ENCODE measurements around the gene LARP1.
"Not testable (repeated sequence)": the region's sequence is repeated elsewhere in the genome, so short reads cannot be mapped to it uniquely, and the experiment has no call there.

LARP1 gene

DNA sequence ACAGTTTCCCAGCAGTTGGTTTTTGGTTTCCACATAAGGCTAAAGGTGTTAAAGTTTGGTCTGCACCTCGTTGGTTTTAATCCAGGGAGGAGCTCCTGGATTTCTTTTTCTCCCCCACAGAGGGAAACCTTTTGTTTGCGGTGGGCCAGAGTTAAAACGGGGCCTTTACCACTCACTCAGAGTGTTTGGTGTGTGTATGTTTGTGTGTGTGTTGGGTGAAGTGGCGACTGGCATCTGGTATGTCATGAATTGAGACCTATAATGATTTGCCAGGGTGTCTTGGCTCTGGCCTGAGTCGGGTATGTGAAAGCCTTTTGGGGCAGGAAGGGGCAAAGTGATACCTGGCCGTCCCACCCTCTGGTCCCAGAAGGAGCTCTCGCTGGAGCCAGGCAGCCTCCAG is 64.4 kb downstream of the LARP1 start:
- in situ Hi-C loops (cut with MboI; ENCODE audit: low sequenced_read_pairs) = loop anchor here (25.0 kb wide), 1 partner anchor 157 kb away; no protein-coding TSS in a partner anchor

- in situ Hi-C loops (cut with MboI; ENCODE audit: low sequenced_read_pairs) = loop anchor here (25.0 kb wide), 1 partner anchor 158 kb away; no protein-coding TSS in a partner anchor
Measured at GRCh38 chr5:154820383-154820782, 65.2 kb downstream of the LARP1 start.

- in situ Hi-C loops (cut with MboI; ENCODE audit: low sequenced_read_pairs) = loop anchor here (25.0 kb wide), 1 partner anchor 161 kb away; no protein-coding TSS in a partner anchor
Measured at GRCh38 chr5:154822896-154823295, 67.7 kb downstream of the LARP1 start.

- in situ Hi-C loops (cut with MboI; ENCODE audit: low sequenced_read_pairs) = loop anchor here (25.0 kb wide), 1 partner anchor 161 kb away; no protein-coding TSS in a partner anchor
Measured at GRCh38 chr5:154823605-154824004, 68.4 kb downstream of the LARP1 start.

- in situ Hi-C loops (cut with MboI; ENCODE audit: low sequenced_read_pairs) = loop anchor here (25.0 kb wide), 1 partner anchor 162 kb away; no protein-coding TSS in a partner anchor
Measured at GRCh38 chr5:154824070-154824469, 68.9 kb downstream of the LARP1 start.

DNA sequence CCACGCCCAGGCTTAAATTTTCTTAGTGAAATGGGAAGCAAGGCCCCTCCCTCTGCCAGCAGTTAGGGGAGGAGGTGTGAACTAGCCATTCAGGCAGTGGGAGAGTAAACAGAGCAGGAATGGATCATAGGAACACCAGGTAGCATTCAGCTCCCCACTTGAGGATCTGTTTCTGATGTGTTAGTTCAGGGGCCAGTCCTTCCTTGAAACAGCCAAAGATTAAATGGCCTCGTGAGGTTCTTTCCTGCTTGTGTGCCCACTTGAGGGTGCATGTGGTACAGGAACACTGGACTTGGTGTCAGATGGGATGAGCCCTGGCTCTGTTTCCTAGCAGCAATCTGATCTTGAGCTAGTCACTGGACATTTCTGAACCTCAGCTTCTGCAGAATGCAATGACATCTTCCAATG is 74.0 kb downstream of the LARP1 start:
- in situ Hi-C loops (cut with MboI; ENCODE audit: low sequenced_read_pairs) = no loop called here

DNA sequence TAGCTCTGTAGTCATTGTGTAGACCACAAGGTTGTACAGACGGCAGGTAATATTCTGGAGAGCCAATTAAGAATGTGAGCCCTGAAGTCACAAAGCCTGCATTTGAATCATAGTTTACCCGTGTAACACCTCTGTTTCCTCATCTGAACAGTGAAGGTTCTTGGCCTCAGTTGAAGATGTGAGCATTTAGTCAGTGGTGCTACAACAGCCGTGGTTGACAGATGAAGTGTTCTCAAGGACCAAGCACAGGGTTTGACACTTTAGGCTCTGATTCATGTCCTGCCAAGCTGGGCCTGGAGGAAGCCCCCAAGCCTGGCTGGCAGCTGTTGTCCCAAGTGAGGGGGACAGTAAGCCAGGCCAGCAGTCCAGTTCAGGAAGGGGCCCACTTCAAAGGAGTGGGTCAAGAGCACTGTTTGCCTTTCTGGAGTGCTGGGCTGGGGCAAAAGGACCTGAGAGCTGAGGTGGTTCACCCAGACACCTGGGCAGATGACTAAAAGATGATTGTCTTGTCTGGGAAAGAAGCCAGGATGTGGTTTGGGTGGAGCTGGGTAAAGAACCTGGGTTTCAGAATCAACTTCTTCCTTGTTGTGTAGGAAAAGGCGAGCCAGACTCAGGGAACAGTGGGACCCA is 74.5 kb downstream of the LARP1 start:
- in situ Hi-C loops (cut with MboI; ENCODE audit: low sequenced_read_pairs) = no loop called here

DNA sequence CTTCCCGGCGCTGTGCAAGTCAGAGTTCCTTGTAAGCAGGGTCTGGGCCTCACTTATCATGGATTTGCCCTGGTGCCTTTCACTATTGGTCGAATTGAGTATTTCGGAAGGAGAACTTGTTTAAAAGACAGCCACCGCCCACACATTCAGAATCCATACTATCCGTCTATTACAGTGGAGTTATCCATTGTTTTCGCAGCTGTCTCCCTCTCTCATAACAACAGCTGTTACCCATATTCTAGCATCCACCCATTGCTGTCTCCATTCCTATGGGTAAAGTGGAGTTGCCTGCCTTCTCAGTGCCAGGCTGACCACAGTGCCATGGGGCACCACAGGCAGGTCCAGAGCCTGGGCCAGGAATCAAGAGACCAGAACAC is 75.0 kb downstream of the LARP1 start:
- in situ Hi-C loops (cut with MboI; ENCODE audit: low sequenced_read_pairs) = no loop called here

DNA sequence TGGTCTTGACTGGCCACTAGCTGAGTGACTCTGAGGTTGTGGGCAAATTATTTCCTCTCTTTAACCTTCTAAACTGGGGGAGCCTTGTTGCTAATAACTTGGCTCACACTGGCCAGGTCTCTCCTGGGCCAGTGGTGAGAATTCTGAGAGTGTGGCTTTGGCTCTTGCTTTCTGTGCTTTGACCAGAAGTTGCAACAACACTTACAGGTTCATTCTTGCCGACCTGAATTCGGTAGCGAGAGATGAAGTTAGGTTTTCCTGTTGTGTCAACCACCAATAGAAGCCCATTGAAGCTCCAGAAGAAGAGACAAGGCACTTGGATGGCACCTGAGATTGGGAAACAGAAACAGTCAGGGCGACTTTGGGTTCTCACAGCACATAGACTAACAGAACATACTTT is 75.4 kb downstream of the LARP1 start:
- in situ Hi-C loops (cut with MboI; ENCODE audit: low sequenced_read_pairs) = no loop called here

DNA sequence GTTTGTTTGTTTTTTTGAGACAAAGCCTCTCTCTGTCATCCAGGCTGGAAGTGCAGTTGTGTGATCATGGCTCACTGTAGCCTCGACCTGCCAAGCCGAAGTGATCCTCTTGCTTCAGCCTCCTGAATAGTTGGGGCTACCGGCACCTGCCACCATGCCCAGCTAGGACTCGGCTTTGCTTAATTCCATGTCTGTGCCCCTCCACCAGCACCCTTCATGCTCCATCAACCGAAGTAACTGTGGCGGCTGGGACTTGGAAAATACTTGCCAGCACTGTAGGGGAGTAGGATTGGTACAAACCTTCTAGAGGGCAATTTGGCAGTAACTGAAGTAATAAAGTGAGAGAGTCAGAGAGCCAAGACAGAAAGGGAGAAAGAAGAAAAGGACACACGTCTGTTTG is 76.3 kb downstream of the LARP1 start:
- in situ Hi-C loops (cut with MboI; ENCODE audit: low sequenced_read_pairs) = no loop called here

DNA sequence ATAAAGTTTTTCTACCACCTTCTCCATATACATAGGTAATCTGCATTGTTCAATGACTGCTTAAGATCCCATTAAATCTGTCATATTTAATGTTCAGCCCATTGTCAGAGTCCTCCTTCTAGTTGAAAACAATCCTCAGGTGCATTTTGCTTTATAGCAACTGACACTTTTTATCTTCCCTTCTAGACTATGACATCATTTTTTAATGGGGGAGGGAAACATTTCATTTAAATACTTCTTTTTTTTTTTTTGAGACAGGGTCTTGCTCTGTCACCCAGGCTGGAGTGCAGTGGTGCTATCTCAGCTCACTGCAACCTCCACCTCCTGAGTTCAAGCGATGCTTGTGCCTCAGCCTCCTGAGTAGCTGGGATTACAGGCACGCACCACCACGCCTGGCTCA is 77.6 kb downstream of the LARP1 start:
- in situ Hi-C loops (cut with MboI; ENCODE audit: low sequenced_read_pairs) = not testable (repeated sequence)

GRCh38 chr5:154834053-154834452 is 78.9 kb downstream of the LARP1 start:
- in situ Hi-C loops (cut with MboI; ENCODE audit: low sequenced_read_pairs) = no loop called here

- in situ Hi-C loops (cut with MboI; ENCODE audit: low sequenced_read_pairs) = not testable (repeated sequence)
Measured at GRCh38 chr5:154835701-154836052, 80.5 kb downstream of the LARP1 start.

DNA sequence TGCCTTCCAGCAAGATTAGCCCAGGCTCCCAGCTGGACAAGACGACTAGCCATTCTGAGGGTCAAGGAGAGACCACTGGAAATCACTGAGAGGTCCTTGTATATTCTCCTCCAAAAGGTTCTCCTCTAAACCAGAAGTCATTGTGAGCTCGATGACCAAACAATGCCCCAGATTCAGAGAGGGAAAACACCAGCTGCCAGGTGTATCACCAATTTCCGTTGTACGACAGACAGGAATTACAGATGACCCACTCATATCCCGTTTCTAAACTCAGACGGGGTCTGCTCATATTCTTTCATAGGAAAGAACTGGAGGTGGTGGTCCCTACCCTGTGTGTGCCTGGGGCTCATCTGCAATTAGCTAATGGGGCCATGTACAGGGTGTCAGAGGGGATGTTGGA is 81.0 kb downstream of the LARP1 start:
- in situ Hi-C loops (cut with MboI; ENCODE audit: low sequenced_read_pairs) = no loop called here

DNA sequence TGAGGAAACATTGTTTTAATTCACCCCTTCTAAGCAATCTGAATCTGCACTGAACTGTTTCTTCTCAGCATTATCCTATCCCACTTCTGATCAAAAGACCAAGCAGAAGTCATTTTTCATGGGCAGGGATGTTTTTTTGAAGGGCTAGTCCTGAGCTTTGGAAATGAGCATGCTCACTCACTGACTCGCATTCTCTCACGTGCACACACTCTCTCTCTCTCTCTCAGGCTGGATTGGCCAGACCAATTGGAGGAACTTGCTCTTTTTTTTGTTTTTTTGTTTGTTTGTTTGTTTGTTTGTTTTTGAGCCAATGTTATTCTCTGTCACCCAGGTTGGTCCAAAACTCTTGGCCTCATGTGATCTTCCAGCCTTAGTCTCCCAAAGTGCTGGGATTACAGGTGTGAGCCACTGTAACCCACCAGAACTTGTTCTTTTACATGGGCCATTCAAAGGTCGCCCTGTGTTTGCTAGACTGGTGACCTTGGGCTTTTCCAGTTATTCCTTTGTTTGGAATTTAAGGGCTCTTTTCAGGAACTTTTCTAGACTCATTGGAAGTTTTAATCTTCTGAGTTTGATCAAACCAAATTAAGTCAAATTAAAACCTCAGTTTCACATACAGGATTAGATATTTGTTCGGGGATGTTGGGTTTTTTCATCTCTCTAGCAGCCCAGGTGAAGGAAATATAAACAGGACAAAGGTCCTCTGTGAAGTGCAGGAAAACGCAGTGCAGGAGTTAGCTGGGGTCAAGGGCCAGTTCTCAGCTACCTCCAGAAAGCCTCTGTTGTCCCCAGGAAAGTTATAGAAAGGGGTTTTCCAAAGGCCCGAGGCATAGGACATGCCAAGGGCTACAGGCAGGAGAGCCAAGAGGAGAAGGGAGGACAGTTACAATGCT is 82.1 kb downstream of the LARP1 start:
- in situ Hi-C loops (cut with MboI; ENCODE audit: low sequenced_read_pairs) = no loop called here

DNA sequence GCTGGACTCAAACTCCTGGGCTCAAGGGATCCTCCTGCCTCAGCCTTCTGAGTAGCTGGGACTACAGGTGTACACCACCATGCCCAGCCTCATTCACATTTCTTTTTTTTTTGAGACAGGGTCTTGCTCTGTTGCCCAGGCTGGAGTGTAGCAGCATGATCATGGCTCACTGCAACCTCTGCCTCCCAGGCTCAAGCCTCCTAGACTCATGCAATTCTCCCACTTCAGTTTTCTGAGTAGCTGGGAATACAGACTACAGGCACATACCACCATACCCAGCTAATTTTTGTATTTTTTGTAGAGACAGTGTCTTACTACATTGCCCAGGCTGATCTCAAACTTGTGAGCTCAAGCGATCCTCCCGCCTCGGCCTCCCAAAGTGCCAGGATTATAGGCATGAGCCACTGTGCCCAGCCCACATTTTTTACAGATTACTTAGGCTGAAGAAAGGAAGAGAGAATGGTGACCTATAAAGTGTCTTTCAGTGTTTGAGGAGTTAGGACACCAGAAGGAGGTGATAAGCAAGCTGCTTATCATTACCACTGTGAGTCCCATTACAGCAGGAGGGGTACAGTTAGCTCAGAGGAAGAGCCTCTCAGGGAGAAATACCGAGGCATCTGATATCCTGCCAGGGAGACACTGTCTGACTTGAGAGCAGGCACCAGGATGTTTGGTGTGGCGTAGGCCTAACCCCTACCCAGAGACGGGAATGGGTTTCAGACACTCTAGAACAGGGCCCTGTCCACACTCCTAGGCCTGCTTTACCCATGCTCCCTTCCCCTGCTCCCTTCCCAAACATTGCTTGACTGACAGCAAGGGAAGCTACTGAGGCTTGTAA is 85.5 kb downstream of the LARP1 start:
- in situ Hi-C loops (cut with MboI; ENCODE audit: low sequenced_read_pairs) = no loop called here

- in situ Hi-C loops (cut with MboI; ENCODE audit: low sequenced_read_pairs) = no loop called here
Measured at GRCh38 chr5:154841273-154841661, 86.1 kb downstream of the LARP1 start.

- in situ Hi-C loops (cut with MboI; ENCODE audit: low sequenced_read_pairs) = no loop called here
Measured at GRCh38 chr5:154842689-154843530, 87.7 kb downstream of the LARP1 start.

- in situ Hi-C loops (cut with MboI; ENCODE audit: low sequenced_read_pairs) = no loop called here
Measured at GRCh38 chr5:154844809-154845208, 89.6 kb downstream of the LARP1 start.

DNA sequence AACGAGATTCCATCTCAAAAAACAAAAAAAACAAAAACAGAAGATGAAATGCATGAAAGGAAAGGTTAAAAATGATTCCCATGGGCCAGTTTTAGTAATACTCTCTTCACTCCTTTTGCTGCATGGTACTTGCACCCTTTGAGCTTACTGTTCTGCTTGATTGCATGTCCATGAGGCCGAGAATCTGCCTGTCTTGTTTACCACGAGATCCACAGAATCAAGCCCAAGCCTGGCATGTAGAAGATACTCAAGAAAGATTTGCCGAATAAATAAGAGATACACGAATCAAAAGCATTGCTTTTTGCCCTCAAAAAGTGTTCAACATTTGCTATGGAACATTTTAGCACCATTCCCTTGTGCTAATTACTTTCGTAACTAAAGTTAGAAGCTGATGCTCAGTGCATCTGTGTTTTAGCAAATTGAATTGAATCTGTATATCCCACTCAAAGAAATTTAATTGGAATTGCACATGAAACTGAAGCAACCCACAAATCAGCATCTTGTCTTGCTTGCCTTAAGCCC is 94.1 kb downstream of the LARP1 start:
- in situ Hi-C loops (cut with MboI; ENCODE audit: low sequenced_read_pairs) = no loop called here
